ENCODE results near the gene MST1R.
A peak's percentile ranks its signal among the peaks of the same experiment; 100 is the strongest.
"Not testable (repeated sequence)": the region's sequence is repeated elsewhere in the genome, so short reads cannot be mapped to it uniquely, and the experiment has no call there.

Gene MST1R

GRCh38 chr3:49937090-49937489, 33.4 kb upstream of the MST1R start:
- TF ChIP-seq, protein P1, sequence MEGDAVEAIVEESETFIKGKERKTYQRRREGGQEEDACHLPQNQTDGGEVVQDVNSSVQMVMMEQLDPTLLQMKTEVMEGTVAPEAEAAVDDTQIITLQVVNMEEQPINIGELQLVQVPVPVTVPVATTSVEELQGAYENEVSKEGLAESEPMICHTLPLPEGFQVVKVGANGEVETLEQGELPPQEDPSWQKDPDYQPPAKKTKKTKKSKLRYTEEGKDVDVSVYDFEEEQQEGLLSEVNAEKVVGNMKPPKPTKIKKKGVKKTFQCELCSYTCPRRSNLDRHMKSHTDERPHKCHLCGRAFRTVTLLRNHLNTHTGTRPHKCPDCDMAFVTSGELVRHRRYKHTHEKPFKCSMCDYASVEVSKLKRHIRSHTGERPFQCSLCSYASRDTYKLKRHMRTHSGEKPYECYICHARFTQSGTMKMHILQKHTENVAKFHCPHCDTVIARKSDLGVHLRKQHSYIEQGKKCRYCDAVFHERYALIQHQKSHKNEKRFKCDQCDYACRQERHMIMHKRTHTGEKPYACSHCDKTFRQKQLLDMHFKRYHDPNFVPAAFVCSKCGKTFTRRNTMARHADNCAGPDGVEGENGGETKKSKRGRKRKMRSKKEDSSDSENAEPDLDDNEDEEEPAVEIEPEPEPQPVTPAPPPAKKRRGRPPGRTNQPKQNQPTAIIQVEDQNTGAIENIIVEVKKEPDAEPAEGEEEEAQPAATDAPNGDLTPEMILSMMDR (IDR thresholded peaks at IDR 0.05; ENCODE audit: insufficient read depth, low read length, poor library complexity, severe bottlenecking) = no peak
- DNase-seq (ENCODE audit: extremely low read depth, insufficient read length) = no peak

GRCh38 chr3:49932281-49932680, 28.6 kb upstream of the MST1R start:
- not testable (repeated sequence) for H3K27me3 ChIP-seq (replicated peaks; ENCODE audit: control insufficient read depth, insufficient read depth, low read length); DNase-seq (ENCODE audit: extremely low read depth, insufficient read length); H3K36me3 ChIP-seq (ENCODE audit: control insufficient read depth, insufficient read depth, low read length); H3K4me3 ChIP-seq (replicated peaks; ENCODE audit: low read depth, low read length)

More at GRCh38 chr3:49937090-49937489, 33.4 kb upstream of the MST1R start:
- Histone ChIP-seq H3K27me3 (replicated peaks; ENCODE audit: control insufficient read depth, insufficient read depth, low read length) (no peaks in the 10 kb centered on the region), H3K4me3 (replicated peaks; ENCODE audit: low read depth, low read length) (no peak overlapping the region), H3K36me3 (ENCODE audit: control insufficient read depth, insufficient read depth, low read length) (no peaks in the 10 kb centered on the region)

DNA sequence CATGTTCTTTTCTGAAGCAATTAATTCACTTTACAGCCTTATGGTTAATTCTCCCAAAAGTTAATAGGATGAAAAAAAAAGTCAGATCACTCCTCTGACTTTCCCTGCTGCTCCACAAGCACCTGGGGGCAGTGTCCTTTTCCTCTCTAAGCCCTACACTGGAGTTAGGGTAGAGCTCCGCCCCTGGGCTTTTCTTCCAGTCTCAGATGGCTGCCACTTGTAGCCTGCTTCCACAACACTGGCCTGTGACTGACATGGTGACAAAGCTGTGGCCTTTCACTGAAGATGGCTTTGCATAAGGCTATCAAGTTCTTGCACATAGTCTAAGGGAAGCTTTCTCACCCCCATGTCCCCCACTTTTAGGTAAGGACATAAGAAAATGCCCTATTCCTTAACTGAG, 27.2 kb upstream of the MST1R start:
- DNase-seq (ENCODE audit: extremely low read depth, insufficient read length) = no peak
- Histone ChIP-seq H3K36me3 (ENCODE audit: control insufficient read depth, insufficient read depth, low read length) (no peaks in the 10 kb centered on the region), H3K27me3 (replicated peaks; ENCODE audit: control insufficient read depth, insufficient read depth, low read length) (no peaks in the 10 kb centered on the region), H3K4me3 (replicated peaks; ENCODE audit: low read depth, low read length) (no peak overlapping the region)
- TF ChIP-seq, protein P1 (IDR thresholded peaks at IDR 0.05; ENCODE audit: insufficient read depth, low read length, poor library complexity, severe bottlenecking) = peak; percentile 6

GRCh38 chr3:49930168-49930690, 26.6 kb upstream of the MST1R start:
- Histone ChIP-seq H3K4me3 (replicated peaks; ENCODE audit: low read depth, low read length) (peak overlapping the region; percentile 83), H3K36me3 (ENCODE audit: control insufficient read depth, insufficient read depth, low read length) (no peaks in the 10 kb centered on the region), H3K27me3 (replicated peaks; ENCODE audit: control insufficient read depth, insufficient read depth, low read length) (no peaks in the 10 kb centered on the region)
- DNase-seq (ENCODE audit: extremely low read depth, insufficient read length) = no peak
- TF ChIP-seq, protein P1 (IDR thresholded peaks at IDR 0.05; ENCODE audit: insufficient read depth, low read length, poor library complexity, severe bottlenecking) = no peak

- DNase-seq (ENCODE audit: extremely low read depth, insufficient read length) = peak; percentile 89
- Histone ChIP-seq H3K4me3 (replicated peaks; ENCODE audit: low read depth, low read length) (peak within 1 kb of the TSS; percentile 83), H3K27me3 (replicated peaks; ENCODE audit: control insufficient read depth, insufficient read depth, low read length) (no peaks in the 10 kb centered on the region), H3K36me3 (ENCODE audit: control insufficient read depth, insufficient read depth, low read length) (no peaks in the 10 kb centered on the region)
- TF ChIP-seq, protein P1 (IDR thresholded peaks at IDR 0.05; ENCODE audit: insufficient read depth, low read length, poor library complexity, severe bottlenecking) = peak; percentile 47
Measured at GRCh38 chr3:49929291-49930167, 25.9 kb upstream of the MST1R start, which contains the start of gene MON1A. MON1A (minus strand) TSS chr3:49929811; CDS start chr3:49913346, 16,465 bp downstream.

DNA sequence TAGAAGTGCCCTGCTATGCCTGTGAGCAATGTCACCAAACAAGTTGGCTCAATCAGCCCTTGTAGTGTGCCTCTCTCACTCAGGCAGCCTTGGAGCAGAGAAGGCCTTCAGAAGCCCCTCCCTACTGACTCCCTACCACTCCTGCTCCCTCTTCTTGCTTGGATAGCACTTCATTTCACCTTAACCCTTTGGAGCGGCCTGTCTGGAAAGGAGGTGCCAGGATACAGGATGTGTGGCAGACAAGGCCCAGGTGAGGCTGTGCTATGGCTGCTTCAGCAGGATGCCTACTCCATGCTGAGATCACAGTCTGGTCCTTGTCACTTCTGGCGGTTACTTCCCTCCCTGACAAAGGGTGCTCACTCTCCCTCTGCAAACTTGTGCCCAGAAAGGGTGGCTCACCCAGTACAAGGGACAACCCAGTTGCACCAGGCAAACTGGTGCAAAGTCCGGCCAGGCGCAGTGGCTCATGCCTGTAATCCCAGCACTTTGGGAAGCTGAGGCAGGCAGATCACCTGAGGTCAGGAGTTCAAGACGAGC, 24.9 kb upstream of the MST1R start:
- Histone ChIP-seq H3K27me3 (replicated peaks; ENCODE audit: control insufficient read depth, insufficient read depth, low read length) (no peaks in the 10 kb centered on the region), H3K4me3 (replicated peaks; ENCODE audit: low read depth, low read length) (peak overlapping the region; percentile 83; the same call in 1 of the 2 replicates), H3K36me3 (ENCODE audit: control insufficient read depth, insufficient read depth, low read length) (no peaks in the 10 kb centered on the region)
- no peak for DNase-seq (ENCODE audit: extremely low read depth, insufficient read length)
- TF ChIP-seq, protein P1 (IDR thresholded peaks at IDR 0.05; ENCODE audit: insufficient read depth, low read length, poor library complexity, severe bottlenecking) = no peak
